CD14-positive monocyte (primary cell): ENCODE results near the gene PLEKHG1. TPM values are rescaled to one million over a fixed set of nuclear protein-coding genes. Genes with fewer than 3 reads are reported as not detected.

Source experiments
- DNase-seq, 3 donors: peaks; one replicate each; pipeline ENCODE4 v3.0.0-alpha.2; 2011 to 2022
- H2AFZ ChIP-seq: 2 replicates; pipeline ENCODE4 v1.6.0; 2012; ENCODE audit warnings: mild to moderate bottlenecking, low read depth, low read length, inconsistent platforms; ENCODE audit not compliant: insufficient read depth, poor library complexity, severe bottlenecking
- H3K27ac ChIP-seq, 2 donors: 1 replicate in 1 of 2; 2 replicates in 1 of 2; pipeline ENCODE4 v1.5.1; 2012 to 2013; ENCODE audit warnings: low read length in 2 of 2, control low read depth in 1 of 2, inconsistent platforms in 1 of 2, low read depth in 1 of 2, mild to moderate bottlenecking in 1 of 2
- H3K27me3 ChIP-seq, 2 donors: one replicate each; pipeline versions ENCODE4 v1.6.0 to v1.6.1; 2011 to 2013; ENCODE audit warnings: low read length in 2 of 2; ENCODE audit not compliant: control insufficient read depth in 2 of 2, insufficient read depth in 2 of 2
- H3K36me3 ChIP-seq, 2 donors: replicated peaks in 1 of 2; 1 replicate in 1 of 2; 2 replicates in 1 of 2; pipeline versions ENCODE4 v1.5.1 to v1.6.1; 2012 to 2013; ENCODE audit warnings: low read length in 2 of 2, control low read depth in 1 of 2, inconsistent platforms in 1 of 2, mild to moderate bottlenecking in 1 of 2; ENCODE audit not compliant: insufficient read depth in 2 of 2, control insufficient read depth in 1 of 2
- H3K4me1 ChIP-seq, 2 donors: 1 replicate in 1 of 2; 2 replicates in 1 of 2; pipeline versions ENCODE4 v1.5.1 to v1.6.1; 2012 to 2013; ENCODE audit warnings: low read length in 2 of 2, control low read depth in 1 of 2, inconsistent platforms in 1 of 2, mild to moderate bottlenecking in 1 of 2, moderate library complexity in 1 of 2; ENCODE audit not compliant: insufficient read depth in 2 of 2, control insufficient read depth in 1 of 2
- H3K4me2 ChIP-seq: replicated peaks from 2 replicates; pipeline ENCODE3; 2012; ENCODE audit warnings: low read length, moderate library complexity, mild to moderate bottlenecking; ENCODE audit not compliant: poor library complexity, severe bottlenecking; ENCODE audit errors: extremely low read depth
- H3K4me3 ChIP-seq, 3 experiments: fragments of 200-600 bp in 1 of 3; sonication (generic) in 1 of 3; replicated peaks in 1 of 3; 1 replicate in 2 of 3; 2 replicates in 1 of 3; pipeline ENCODE4 v1.5.1; 2011 to 2013; ENCODE audit warnings: low read length in 3 of 3, mild to moderate bottlenecking in 3 of 3, control low read depth in 2 of 3, low read depth in 2 of 3, inconsistent platforms in 1 of 3, moderate library complexity in 1 of 3
- H3K79me2 ChIP-seq: 2 replicates; pipeline ENCODE4 v1.6.0; 2012; ENCODE audit warnings: mild to moderate bottlenecking, control low read depth, inconsistent platforms, low read length, moderate library complexity; ENCODE audit not compliant: insufficient read depth
- H3K9ac ChIP-seq: 2 replicates; pipeline ENCODE4 v1.6.0; 2017; ENCODE audit warnings: low read length, mild to moderate bottlenecking; ENCODE audit not compliant: insufficient read depth, poor library complexity, severe bottlenecking
- H3K9me3 ChIP-seq, 2 donors: replicated peaks in 1 of 2; 1 replicate in 1 of 2; 2 replicates in 1 of 2; pipeline versions ENCODE4 v1.5.1 to v1.6.1; 2012 to 2013; ENCODE audit warnings: low read length in 2 of 2, control low read depth in 1 of 2; ENCODE audit not compliant: control insufficient read depth in 1 of 2, insufficient read depth in 1 of 2
- H4K20me1 ChIP-seq: 2 replicates; pipeline ENCODE4 v1.6.0; 2012; ENCODE audit warnings: mild to moderate bottlenecking, low read length, control low read depth, moderate library complexity; ENCODE audit not compliant: insufficient read depth
- H3K27ac Mint-ChIP-seq, 7 donors: one replicate each; pipeline ENCODE4 v1.8.0; 2020; ENCODE audit warnings: mild to moderate bottlenecking in 7 of 7, mixed read lengths in 7 of 7, moderate library complexity in 6 of 7, inconsistent platforms in 2 of 7
- H3K27me3 Mint-ChIP-seq, 3 donors: one replicate each; pipeline ENCODE4 v1.8.0; 2021 to 2022; ENCODE audit warnings: low read depth in 3 of 3, mild to moderate bottlenecking in 3 of 3, mixed read lengths in 3 of 3, moderate library complexity in 3 of 3, inconsistent platforms in 1 of 3
- H3K36me3 Mint-ChIP-seq, 2 donors: one replicate each; pipeline ENCODE4 v1.8.0; 2020; ENCODE audit warnings: mixed read lengths in 2 of 2, inconsistent platforms in 1 of 2, mild to moderate bottlenecking in 1 of 2
- H3K4me1 Mint-ChIP-seq: one replicate; pipeline ENCODE4 v1.8.0; 2020; ENCODE audit warnings: mild to moderate bottlenecking, mixed read lengths
- H3K4me3 Mint-ChIP-seq, 2 donors: one replicate each; pipeline ENCODE4 v1.8.0; 2020; ENCODE audit warnings: mild to moderate bottlenecking in 2 of 2, mixed read lengths in 2 of 2, moderate library complexity in 1 of 2
- H3K9me3 Mint-ChIP-seq, 7 donors: one replicate each; pipeline ENCODE4 v1.8.0; 2020 to 2022; ENCODE audit warnings: mixed read lengths in 7 of 7, mild to moderate bottlenecking in 6 of 7, moderate library complexity in 6 of 7, inconsistent platforms in 2 of 7
- WGBS: methylation state at CpG from one replicate; pipeline ENCODE4 v1.1.5; 2013; ENCODE audit warnings: missing lambda C conversion rate; ENCODE audit not compliant: insufficient coverage; 5-methylcytosine and 5-hydroxymethylcytosine counted together
- intact Hi-C, 2 donors: fragments of 100-400 bp; cut with micrococcal nuclease; formaldehyde crosslinking; loops; one replicate each; pipeline versions ENCODE4 v1.15.0 to v1.15.1; 2023
- polyA plus RNA-seq, 3 donors: library from polyadenylated mRNA; depleted of rRNA in 1 of 3; unstranded in 2 of 3; stranded (reverse) in 1 of 3; fragments of 300-500 nt in 2 of 3; fragments of >200 nt in 1 of 3; fragmentation: Illumina TruSeq in 2 of 3; gene quantifications; 1 replicate in 2 of 3; 2 replicates in 1 of 3; pipeline ENCODE4 v1.2.3, GENCODE V29; 2012 to 2021
- TF ChIP-seq, protein P1 (sequence below): fragments of 200-600 bp; IDR thresholded peaks from one replicate; pipeline ENCODE4 v1.8.0; 2022; ENCODE audit warnings: antibody characterized with exemption, mild to moderate bottlenecking

PLEKHG1 gene
- polyA plus RNA-seq, 3 donors, result 0.02 to 0.15 (median 0.08) TPM

- H3K27ac ChIP-seq, result no peak overlapping the region
- Mint-ChIP-seq H3K4me1 (peaks cover 10% of the 10 kb centered on the region), H3K36me3 (no peaks in the 10 kb centered on the region), H3K4me3 (no peak overlapping the region), H3K9me3 (peaks cover 0 to 5% (median 2%) of the 10 kb centered on the region in 7 donors), H3K27me3 (peaks cover 6 to 16% (median 11%) of the 10 kb centered on the region in 3 donors), H3K27ac (no peak overlapping the region)
- no peaks in the 10 kb centered on the region for H3K79me2 ChIP-seq
- H3K9ac ChIP-seq, result no peak overlapping the region
- intact Hi-C loops, result no loop called here
- H2AFZ ChIP-seq, result no peak overlapping the region
- peaks cover 3 to 7% of the 10 kb centered on the region in 2 donors for H3K4me1 ChIP-seq
- WGBS, result 25% methylated on average over 2 of the region's 6 CpGs
- no peaks in the 10 kb centered on the region for H3K27me3 ChIP-seq
- no peak overlapping the region for H3K4me3 ChIP-seq
- no peak for DNase-seq
- no peaks in the 10 kb centered on the region for H4K20me1 ChIP-seq
- no peaks in the 10 kb centered on the region for H3K9me3 ChIP-seq
- TF ChIP-seq, protein P1, sequence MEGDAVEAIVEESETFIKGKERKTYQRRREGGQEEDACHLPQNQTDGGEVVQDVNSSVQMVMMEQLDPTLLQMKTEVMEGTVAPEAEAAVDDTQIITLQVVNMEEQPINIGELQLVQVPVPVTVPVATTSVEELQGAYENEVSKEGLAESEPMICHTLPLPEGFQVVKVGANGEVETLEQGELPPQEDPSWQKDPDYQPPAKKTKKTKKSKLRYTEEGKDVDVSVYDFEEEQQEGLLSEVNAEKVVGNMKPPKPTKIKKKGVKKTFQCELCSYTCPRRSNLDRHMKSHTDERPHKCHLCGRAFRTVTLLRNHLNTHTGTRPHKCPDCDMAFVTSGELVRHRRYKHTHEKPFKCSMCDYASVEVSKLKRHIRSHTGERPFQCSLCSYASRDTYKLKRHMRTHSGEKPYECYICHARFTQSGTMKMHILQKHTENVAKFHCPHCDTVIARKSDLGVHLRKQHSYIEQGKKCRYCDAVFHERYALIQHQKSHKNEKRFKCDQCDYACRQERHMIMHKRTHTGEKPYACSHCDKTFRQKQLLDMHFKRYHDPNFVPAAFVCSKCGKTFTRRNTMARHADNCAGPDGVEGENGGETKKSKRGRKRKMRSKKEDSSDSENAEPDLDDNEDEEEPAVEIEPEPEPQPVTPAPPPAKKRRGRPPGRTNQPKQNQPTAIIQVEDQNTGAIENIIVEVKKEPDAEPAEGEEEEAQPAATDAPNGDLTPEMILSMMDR, result no peak
- H3K4me2 ChIP-seq, result no peak overlapping the region
- no peaks in the 10 kb centered on the region for H3K36me3 ChIP-seq
These were observed 29.2 kb downstream of the PLEKHG1 start for GRCh38 chr6:150628908-150629307.

- no peak overlapping the region for H3K4me3 ChIP-seq
- no peaks in the 10 kb centered on the region for H3K36me3 Mint-ChIP-seq
These were observed 31.7 kb downstream of the PLEKHG1 start for GRCh38 chr6:150631283-150631983.

More at GRCh38 chr6:150631283-150631983, 31.7 kb downstream of the PLEKHG1 start:
- TF ChIP-seq, protein P1, result no peak
- no peak overlapping the region for H3K27ac ChIP-seq
- DNase-seq, result no peak
- peaks cover 3 to 7% of the 10 kb centered on the region in 2 donors for H3K4me1 ChIP-seq
- peaks cover 13% of the 10 kb centered on the region for H3K4me1 Mint-ChIP-seq
- no peaks in the 10 kb centered on the region for H4K20me1 ChIP-seq
- no peak overlapping the region for H2AFZ ChIP-seq
- H3K4me2 ChIP-seq, result no peak overlapping the region
- no peaks in the 10 kb centered on the region for H3K79me2 ChIP-seq
- no peaks in the 10 kb centered on the region for H3K9me3 ChIP-seq
- no peaks in the 10 kb centered on the region for H3K27me3 ChIP-seq
- no peak overlapping the region for H3K4me3 Mint-ChIP-seq
- H3K27me3 Mint-ChIP-seq, result peaks cover 8 to 16% (median 12%) of the 10 kb centered on the region in 3 donors
- H3K9me3 Mint-ChIP-seq, result peaks cover 0 to under 1% (median 0%) of the 10 kb centered on the region in 7 donors
- intact Hi-C loops, result no loop called here
- peak overlapping the region in 1 of 7 donors; percentile 23 for H3K27ac Mint-ChIP-seq
- WGBS, result 38% methylated on average over 3 of the region's 12 CpGs
- H3K9ac ChIP-seq, result no peak overlapping the region
- no peaks in the 10 kb centered on the region for H3K36me3 ChIP-seq
